Activated effector memory CD4-positive, alpha-beta T cell treated with anti-CD3 and anti-CD28 coated beads, Interleukin-2, amount 50 U/mL, for 16 hours (primary cell): ENCODE data around the gene ANO4.
"Not testable (repeated sequence)": the region's sequence is repeated elsewhere in the genome, so short reads cannot be mapped to it uniquely, and the experiment has no call there.

Experiments
- DNase-seq: peaks from one replicate; pipeline ENCODE4 v3.0.0-alpha.2; 2020

The ANO4 gene

GRCh38 chr12:101051901-101052550 is 257.4 kb downstream of the ANO4 start:
- DNase-seq = no peak

DNA sequence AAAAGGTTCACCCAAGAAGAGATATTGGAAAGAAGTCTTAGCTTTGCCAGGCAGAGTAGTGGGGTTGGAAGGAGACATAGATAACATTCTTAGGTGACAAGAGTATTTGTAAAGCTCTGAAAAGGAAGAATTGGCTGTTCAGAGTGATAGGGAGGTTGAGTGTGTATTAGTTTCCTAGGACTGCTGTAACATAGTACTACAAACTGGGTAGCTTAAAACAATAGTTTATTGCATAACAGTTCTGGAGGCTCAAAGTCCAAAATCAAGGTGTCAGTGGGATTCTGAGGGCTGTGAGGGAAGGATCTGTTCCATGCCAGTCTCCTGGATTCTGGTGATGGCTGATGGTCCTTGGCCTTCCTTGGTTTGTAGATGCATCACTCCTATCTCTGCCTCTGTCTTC is 258.6 kb downstream of the ANO4 start:
- DNase-seq = no peak

- DNase-seq = no peak
Observed at GRCh38 chr12:101055940-101056339, 261.4 kb downstream of the ANO4 start.

GRCh38 chr12:101062508-101062907 is 267.9 kb downstream of the ANO4 start:
- not testable (repeated sequence) for DNase-seq

GRCh38 chr12:101064721-101065120 is 270.1 kb downstream of the ANO4 start:
- DNase-seq = no peak

GRCh38 chr12:101066489-101066888 is 271.9 kb downstream of the ANO4 start:
- DNase-seq = no peak

DNA sequence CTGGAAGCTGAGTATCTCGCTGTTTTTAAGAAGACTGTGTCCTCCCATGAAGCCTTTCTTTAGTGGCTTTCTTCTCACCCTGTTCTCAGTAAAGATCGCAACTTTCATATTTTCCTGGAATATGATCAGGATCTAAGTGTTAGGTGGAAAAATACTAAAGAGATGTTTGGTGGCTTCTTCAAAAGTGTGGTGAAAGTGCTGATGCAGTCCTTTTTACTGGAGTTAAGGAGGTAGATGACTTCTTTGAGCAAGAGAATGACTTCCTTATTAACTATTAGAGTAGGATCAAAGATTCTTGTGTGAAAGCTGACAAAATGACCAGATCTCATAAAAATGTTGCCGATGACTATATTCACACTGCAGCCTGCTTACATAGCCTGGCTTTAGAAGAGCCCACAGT is 273.8 kb downstream of the ANO4 start:
- no peak for DNase-seq

- DNase-seq = no peak
Observed at GRCh38 chr12:101068836-101069235, 274.3 kb downstream of the ANO4 start.

GRCh38 chr12:101074940-101075680 is 280.5 kb downstream of the ANO4 start:
- DNase-seq = no peak

- DNase-seq = no peak
Observed at GRCh38 chr12:101076921-101077320, 282.3 kb downstream of the ANO4 start.

DNA sequence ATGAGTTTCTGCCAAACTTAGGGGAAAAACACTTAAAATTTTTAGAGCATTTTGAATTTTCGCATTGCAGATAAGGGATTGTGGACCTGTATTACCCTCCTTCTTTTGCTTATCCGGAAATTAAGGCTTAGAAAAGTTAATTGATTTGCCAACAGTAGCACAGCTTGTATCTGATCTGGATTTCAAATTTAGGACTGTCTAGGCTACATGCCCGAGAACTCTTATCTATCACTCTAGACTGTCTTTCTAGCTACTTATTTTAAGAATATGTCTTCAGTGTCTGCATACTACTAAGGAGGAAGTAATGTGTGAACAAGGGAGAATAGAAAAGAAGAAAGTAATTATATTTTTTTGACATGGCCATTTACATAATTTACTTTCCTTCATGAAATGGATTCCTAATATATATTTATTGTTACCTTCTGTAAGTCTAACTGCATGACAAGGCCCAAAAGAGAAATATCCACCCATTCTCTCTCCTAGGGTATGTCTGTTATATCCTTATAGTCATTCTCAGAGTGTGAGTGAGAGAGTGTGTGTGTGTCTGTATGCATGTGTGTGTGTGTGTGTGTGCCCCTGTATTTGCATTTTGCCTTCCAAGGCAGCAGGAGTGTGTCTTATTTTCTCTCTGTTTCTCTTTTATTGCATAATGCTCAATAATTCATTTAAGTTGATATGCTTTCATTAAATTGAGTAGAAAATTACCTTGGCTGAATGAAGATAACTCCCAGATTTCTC is 283.4 kb downstream of the ANO4 start:
- no peak for DNase-seq

DNA sequence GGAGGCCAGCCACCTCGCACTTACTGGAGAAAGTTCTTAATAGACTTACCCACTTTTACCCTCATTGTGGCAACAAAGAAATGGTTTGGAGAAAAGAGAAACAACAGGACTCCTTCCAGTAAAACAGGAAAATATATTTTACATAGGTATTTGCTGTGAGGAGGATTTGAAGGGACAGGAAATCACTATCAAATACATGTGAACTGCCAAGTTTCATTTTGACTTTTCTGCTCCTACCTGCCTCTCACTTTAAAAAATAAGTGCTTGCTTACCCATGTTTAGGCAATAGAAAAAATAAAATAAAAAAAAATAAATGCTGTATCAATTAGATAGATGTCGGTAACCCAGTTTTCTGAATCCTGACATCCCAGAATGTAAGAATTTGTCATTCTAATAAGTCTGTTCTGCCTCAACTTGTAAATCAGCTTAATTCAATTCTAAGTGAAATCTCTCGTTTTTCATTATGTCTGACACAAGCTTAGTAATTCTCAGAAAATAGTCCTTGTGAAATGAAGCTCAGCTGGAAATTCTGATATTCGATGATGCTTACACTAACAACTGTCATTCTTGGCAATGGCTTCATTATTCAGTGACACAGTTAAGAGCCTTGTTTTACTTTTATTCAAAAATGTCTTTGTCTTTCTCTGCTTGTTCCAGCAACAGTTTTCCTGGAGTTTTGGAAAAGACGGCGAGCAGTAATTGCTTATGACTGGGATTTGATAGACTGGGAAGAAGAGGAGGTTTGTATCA is 284.1 kb downstream of the ANO4 start:
- DNase-seq = no peak

- no peak for DNase-seq
Observed at GRCh38 chr12:101082706-101083105, 288.1 kb downstream of the ANO4 start.

GRCh38 chr12:101086490-101087135 is 292.0 kb downstream of the ANO4 start:
- DNase-seq = no peak

DNA sequence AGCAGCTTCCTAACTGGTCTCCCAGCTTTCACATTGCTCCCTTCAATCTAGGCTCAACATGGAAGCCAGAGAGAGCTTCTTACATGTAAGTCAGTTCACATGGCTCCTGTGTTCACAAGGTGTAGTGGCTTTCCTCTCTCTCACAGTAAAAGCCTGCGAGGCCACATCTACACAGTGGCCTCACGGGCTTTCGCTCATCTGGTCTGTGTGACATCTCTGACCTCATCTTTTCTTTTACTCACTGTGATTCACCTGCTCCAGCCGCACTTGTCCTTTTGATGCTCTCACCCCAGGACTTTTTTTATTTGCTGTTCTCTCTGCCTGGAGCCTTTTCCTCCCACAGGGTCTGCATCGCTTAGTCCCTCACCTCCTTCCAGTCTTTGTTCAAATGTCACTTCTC is 293.3 kb downstream of the ANO4 start:
- DNase-seq = no peak

DNA sequence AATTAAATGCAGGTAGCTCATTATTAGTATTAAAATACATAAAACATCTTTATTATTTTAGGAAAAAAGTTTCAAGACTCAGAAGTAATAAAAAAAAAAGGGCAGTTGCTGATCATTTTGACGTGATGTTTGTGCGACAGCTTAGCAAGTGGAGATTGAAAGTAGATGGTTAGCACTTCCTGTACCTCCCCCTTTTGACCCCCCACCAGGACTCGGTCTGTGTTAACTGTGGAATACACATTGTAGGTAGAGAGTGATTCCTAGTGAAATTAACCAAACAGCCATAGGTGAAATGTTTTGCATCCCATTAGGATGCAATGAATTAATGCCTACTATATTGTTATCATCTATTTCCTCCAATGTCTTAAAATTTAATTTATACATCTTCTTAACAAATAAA is 294.7 kb downstream of the ANO4 start:
- no peak for DNase-seq

DNA sequence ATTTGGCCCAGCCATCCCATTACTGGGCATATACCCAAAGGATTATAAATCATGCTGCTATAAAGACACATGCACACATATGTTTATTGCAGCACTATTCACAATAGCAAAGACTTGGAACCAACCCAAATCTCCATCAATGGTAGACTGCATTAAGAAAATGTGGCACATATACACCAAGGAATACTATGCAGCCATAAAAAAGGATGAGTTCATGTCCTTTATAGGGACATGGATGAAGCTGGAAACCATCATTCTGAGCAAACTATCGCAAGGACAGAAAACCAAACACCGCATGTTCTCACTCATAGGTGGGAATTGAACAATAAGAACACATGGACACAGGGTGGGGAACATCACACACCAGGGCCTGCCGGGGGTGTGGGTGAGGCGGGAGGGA is 295.6 kb downstream of the ANO4 start:
- DNase-seq = not testable (repeated sequence)

- DNase-seq = no peak
Observed at GRCh38 chr12:101097829-101098580, 303.4 kb downstream of the ANO4 start.

DNA sequence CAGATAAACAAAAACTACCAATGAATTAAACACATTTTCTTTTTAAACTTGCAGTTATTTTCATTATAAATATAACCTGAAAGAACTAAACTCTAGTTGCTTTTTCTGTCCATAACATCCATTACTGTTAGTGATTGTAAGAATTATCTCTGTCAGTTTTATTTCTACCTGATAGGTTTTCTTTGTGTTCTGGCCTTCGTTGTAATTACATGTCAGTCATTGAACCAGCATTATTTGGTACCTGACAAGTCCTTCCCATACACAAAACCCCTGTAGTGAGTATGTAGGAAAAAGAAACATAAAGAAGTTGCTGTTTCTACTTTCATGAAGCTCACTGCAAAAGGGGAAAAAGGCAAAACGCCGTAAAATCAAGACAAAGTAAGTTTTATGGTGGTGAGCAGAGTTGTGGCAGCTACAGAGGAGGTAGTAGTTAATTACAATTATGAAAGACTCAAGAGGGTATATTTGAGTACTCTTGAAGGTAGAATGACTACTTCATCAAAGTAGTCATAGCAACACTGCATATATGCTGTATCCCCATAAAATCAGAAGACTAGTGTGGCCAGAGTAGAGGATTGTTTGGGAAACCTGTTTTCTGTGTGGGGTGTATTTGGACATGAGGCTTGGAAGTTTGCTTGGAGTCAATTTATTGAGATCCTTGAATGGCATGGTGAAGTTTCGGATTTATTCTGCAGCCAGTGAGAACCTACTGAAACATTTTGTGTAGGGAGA is 312.6 kb downstream of the ANO4 start:
- DNase-seq = no peak

GRCh38 chr12:101108130-101108529 is 313.6 kb downstream of the ANO4 start:
- DNase-seq = no peak

DNA sequence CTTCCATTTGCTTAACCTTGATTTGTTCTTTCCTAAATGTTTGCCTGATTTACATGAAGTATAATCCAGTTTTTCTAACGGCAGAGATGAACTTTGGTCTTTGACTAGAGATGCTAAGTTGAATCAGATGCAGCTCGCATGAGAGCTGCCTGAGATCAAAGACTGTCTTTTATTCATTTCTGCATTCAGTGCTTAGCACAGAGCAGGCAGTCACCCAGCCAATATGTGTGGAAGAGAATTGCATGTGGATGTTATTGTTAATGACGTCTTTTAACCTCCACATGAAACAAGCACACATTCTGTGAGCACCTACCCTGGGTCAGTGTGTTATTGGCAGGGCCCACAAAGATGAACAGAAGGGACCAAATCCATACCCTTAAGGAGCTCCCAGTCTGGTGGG is 316.3 kb downstream of the ANO4 start:
- no peak for DNase-seq
